KMS-11 (cell line): ENCODE measurements around the gene TNK2.
"Not testable (repeated sequence)": the region's sequence is repeated elsewhere in the genome, so short reads cannot be mapped to it uniquely, and the experiment has no call there.

Experiments used
- H2AFZ ChIP-seq: fragments of 200-600 bp; sonication (generic); 2 replicates; pipeline ENCODE4 v1.6.1; 2016; ENCODE audit warnings: antibody characterized with exemption, mixed run types, low read depth
- H3K27ac ChIP-seq: fragments of 200-600 bp; sonication (generic); 2 replicates; pipeline ENCODE4 v1.6.1; 2016; ENCODE audit warnings: mild to moderate bottlenecking, mixed run types
- H3K27me3 ChIP-seq: fragments of 200-600 bp; sonication (generic); 2 replicates; pipeline ENCODE4 v1.6.1; 2017; ENCODE audit warnings: mild to moderate bottlenecking, low read depth, mixed run types, moderate library complexity; ENCODE audit not compliant: insufficient read depth
- H3K36me3 ChIP-seq: fragments of 200-600 bp; sonication (generic); 2 replicates; pipeline ENCODE4 v1.6.1; 2017; ENCODE audit warnings: mild to moderate bottlenecking, mixed run types; ENCODE audit not compliant: insufficient read depth
- H3K4me1 ChIP-seq: fragments of 200-600 bp; sonication (generic); 2 replicates; pipeline ENCODE4 v1.6.1; 2016; ENCODE audit warnings: mild to moderate bottlenecking, low read depth, mixed run types; ENCODE audit not compliant: poor library complexity, severe bottlenecking
- H3K4me2 ChIP-seq: fragments of 200-600 bp; sonication (generic); 2 replicates; pipeline ENCODE4 v1.7.0; 2016; ENCODE audit warnings: mild to moderate bottlenecking, mixed run types
- H3K4me3 ChIP-seq: fragments of 200-600 bp; sonication (generic); IDR thresholded peaks from 2 replicates; pipeline ENCODE4 v1.6.1; 2017; ENCODE audit warnings: low read depth, low read length, mixed read lengths; ENCODE audit not compliant: insufficient read depth
- H3K79me2 ChIP-seq: fragments of 200-600 bp; sonication (generic); 2 replicates; pipeline ENCODE4 v1.6.1; 2016; ENCODE audit warnings: low read depth, mixed run types; ENCODE audit not compliant: insufficient read depth
- H3K9ac ChIP-seq: fragments of 200-600 bp; sonication (generic); 2 replicates; pipeline ENCODE4 v1.6.1; 2016; ENCODE audit warnings: mild to moderate bottlenecking, mixed run types
- H4K20me1 ChIP-seq: fragments of 200-600 bp; sonication (generic); 2 replicates; pipeline ENCODE4 v1.6.1; 2016; ENCODE audit warnings: mild to moderate bottlenecking, mixed run types; ENCODE audit not compliant: insufficient read depth
- TF ChIP-seq, protein P1 (sequence below): fragments of 200-600 bp; sonication (generic); conservative IDR thresholded peaks from 2 replicates; pipeline ENCODE4 v1.6.1; 2017; ENCODE audit warnings: low read depth, mild to moderate bottlenecking, antibody characterized with exemption, low read length, moderate library complexity, mixed read lengths

Gene TNK2

GRCh38 chr3:195825857-195826804 lies 82.2 kb downstream of the TNK2 start:
- H3K4me2 ChIP-seq, result no peak overlapping the region
- no peaks in the 10 kb centered on the region for H4K20me1 ChIP-seq
- no peaks in the 10 kb centered on the region for H3K4me1 ChIP-seq
- TF ChIP-seq, protein P1, sequence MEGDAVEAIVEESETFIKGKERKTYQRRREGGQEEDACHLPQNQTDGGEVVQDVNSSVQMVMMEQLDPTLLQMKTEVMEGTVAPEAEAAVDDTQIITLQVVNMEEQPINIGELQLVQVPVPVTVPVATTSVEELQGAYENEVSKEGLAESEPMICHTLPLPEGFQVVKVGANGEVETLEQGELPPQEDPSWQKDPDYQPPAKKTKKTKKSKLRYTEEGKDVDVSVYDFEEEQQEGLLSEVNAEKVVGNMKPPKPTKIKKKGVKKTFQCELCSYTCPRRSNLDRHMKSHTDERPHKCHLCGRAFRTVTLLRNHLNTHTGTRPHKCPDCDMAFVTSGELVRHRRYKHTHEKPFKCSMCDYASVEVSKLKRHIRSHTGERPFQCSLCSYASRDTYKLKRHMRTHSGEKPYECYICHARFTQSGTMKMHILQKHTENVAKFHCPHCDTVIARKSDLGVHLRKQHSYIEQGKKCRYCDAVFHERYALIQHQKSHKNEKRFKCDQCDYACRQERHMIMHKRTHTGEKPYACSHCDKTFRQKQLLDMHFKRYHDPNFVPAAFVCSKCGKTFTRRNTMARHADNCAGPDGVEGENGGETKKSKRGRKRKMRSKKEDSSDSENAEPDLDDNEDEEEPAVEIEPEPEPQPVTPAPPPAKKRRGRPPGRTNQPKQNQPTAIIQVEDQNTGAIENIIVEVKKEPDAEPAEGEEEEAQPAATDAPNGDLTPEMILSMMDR, result no peak
- H3K79me2 ChIP-seq, result no peaks in the 10 kb centered on the region
- no peak overlapping the region for H3K27ac ChIP-seq
- no peaks in the 10 kb centered on the region for H3K36me3 ChIP-seq
- H3K4me3 ChIP-seq, result no peak overlapping the region
- peaks cover 1% of the 10 kb centered on the region; the same call in 1 of the 2 replicates for H3K27me3 ChIP-seq
- H3K9ac ChIP-seq, result no peak overlapping the region
- no peak overlapping the region for H2AFZ ChIP-seq

DNA sequence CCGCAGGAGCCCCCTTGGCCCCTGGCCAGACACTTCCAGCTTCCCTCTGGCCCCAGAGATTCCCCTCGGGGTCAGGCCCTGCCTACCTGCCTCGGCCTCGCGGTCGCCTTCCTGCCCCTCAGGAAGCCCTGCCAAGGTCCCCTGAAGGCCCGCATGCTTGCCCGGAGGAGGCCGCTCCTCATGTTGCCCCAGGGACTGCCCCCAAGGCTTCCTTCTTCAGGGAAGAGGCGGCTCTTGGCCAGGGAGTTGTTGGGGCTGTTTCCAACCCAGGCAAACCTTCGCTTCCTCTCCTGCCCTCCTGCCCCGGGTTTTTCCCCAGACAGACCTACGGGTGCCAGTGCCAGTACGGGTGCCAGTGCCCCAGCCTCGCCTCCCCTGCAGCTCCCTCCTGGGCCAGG lies 83.2 kb downstream of the TNK2 start:
- Histone ChIP-seq H3K27ac (no peak overlapping the region), H3K36me3 (no peaks in the 10 kb centered on the region), H3K4me2 (no peak overlapping the region), H3K4me1 (no peaks in the 10 kb centered on the region), H3K9ac (no peak overlapping the region), H3K79me2 (no peaks in the 10 kb centered on the region), H2AFZ (no peak overlapping the region), H4K20me1 (no peaks in the 10 kb centered on the region), H3K4me3 (no peak overlapping the region), H3K27me3 (peaks cover 11% of the 10 kb centered on the region; the same call in 1 of the 2 replicates)
- TF ChIP-seq, protein P1, result no peak

- H3K36me3 ChIP-seq, H3K4me1 ChIP-seq, H3K79me2 ChIP-seq, H3K27ac ChIP-seq, H3K4me2 ChIP-seq, H3K9ac ChIP-seq, H4K20me1 ChIP-seq, H2AFZ ChIP-seq, H3K4me3 ChIP-seq: not testable (repeated sequence)
- H3K27me3 ChIP-seq, result peaks cover 15% of the 10 kb centered on the region
Observed at GRCh38 chr3:195824425-195825190, 83.7 kb downstream of the TNK2 start.

- H3K4me1 ChIP-seq, result no peaks in the 10 kb centered on the region
- TF ChIP-seq, protein P1, result no peak
- H3K27me3 ChIP-seq, result peaks cover 21% of the 10 kb centered on the region
- H3K9ac ChIP-seq, result no peak overlapping the region
- H3K79me2 ChIP-seq, result no peaks in the 10 kb centered on the region
- no peak overlapping the region for H3K27ac ChIP-seq
- no peak overlapping the region for H3K4me3 ChIP-seq
- H3K36me3 ChIP-seq, result no peaks in the 10 kb centered on the region
- no peak overlapping the region for H3K4me2 ChIP-seq
- no peak overlapping the region for H2AFZ ChIP-seq
- H4K20me1 ChIP-seq, result no peaks in the 10 kb centered on the region
Observed at GRCh38 chr3:195823999-195824398, 84.4 kb downstream of the TNK2 start.
